ENCODE measurements around the gene EVA1B. TPM values are rescaled to one million over a fixed set of nuclear protein-coding genes. Genes with fewer than 3 reads are reported as not detected.
A peak's percentile ranks its signal among the peaks of the same experiment; 100 is the strongest.

The EVA1B gene
- not detected for polyA plus RNA-seq

DNA sequence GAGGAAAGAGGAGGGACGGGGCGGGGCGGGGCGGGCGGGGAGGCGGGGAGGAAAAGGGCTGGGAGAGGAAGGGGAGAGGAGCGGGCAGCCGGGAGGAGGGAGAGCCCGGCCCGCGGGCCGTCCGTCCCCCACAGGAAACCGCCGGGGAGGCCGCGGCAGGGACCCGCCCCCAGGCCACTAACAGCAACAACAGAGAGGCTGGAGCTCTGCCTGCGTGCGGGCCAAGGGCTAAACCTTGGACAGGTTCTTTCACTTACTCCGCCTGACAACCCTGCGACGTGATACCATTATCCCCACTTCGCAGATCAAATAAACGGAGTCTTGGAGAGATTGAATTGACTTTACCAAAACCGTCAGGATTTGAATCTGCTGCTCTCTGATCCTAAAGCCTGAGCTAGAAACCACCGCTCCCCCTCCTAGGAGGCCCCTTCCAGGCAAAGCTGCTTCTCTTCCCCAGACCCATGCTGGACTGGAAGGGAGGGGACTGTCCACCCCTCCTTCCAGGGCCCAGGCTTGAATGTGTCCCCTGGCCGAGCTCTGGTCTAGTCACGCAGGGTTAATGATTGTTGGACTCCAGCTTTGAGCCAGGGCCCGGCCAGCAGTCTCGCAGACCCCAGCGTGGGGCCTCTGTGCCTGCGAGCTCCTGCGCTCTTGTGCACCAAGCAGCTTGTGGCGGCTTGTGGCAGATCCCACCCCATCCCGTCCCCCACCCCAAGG lies at the start of gene EVA1B:
EVA1B (minus strand) TSS at position 10 of the 717 bp plus-strand sequence. CDS start 608 bp downstream, outside the sequence.
- Mint-ChIP-seq H3K4me1 (peaks cover 11 to 17% (median 12%) of the 10 kb centered on the region in 3 donors), H3K27ac (peak within 1 kb of the TSS in 1 of 3 donors; percentile 69), H3K27me3 (peaks cover 18% of the 10 kb centered on the region), H3K36me3 (no peaks in the 10 kb centered on the region), H3K9me3 (no peaks in the 10 kb centered on the region), H3K4me3 (peak within 1 kb of the TSS; percentile 76 to 90 (median 84))

GRCh38 chr1:36372617-36373016 lies 49.2 kb upstream of the EVA1B start:
- no peaks in the 10 kb centered on the region for H3K9me3 Mint-ChIP-seq
- peak overlapping the region; percentile 53 to 94 (median 88) for H3K27ac Mint-ChIP-seq
- peaks cover 31 to 59% (median 53%) of the 10 kb centered on the region in 3 donors for H3K4me1 Mint-ChIP-seq
- H3K27me3 Mint-ChIP-seq = no peaks in the 10 kb centered on the region
- H3K4me3 Mint-ChIP-seq = peak overlapping the region in 2 of 4 donors; percentile 34 to 58
- H3K36me3 Mint-ChIP-seq = no peaks in the 10 kb centered on the region

DNA sequence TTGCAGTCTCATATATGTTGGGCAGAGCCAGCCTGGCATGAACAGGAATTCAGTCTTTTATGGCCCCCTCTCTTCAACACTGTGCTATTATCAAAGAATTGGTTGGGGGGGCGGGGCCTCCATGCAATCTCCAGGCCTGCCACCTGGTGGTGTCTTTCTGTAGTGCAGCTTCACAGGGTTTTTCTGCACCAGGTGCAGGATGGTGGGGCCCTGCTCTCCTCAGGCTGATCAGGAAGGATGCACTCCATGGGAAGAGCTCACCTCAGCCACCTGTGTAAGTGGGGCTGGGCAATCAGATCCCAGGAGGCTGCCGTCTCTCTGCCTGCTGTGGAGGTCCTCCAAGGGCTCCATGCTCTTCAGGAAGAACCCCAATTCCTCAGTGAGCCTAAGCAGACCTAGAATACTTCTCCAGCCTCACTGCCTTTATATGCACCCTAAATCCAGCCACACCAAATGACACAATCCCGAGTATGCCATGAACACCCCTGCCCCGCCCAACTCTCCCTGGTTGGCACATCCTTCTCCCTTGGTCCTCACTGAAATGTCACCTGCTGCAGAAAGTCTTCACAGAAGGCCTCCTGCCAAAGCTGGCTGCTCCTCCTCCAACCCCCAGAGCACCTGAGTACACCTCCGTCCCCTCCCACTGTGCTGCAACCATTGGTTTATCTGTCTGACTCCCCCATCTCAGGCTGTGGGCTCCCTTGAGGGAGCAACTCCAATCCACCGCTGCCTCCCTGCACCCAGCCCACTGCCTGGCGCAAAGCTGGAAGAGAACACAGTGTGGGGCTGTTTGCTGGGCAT lies 45.8 kb upstream of the EVA1B start:
- Mint-ChIP-seq H3K27ac (peak overlapping the region; percentile 67 to 89 (median 89)), H3K4me1 (peaks cover 34 to 51% (median 41%) of the 10 kb centered on the region in 3 donors), H3K36me3 (peaks cover 2% of the 10 kb centered on the region), H3K27me3 (no peaks in the 10 kb centered on the region), H3K9me3 (no peaks in the 10 kb centered on the region), H3K4me3 (peak overlapping the region in 2 of 4 donors; percentile 54 to 55)

- no peak overlapping the region for H3K27ac Mint-ChIP-seq
- peaks cover 28 to 37% (median 28%) of the 10 kb centered on the region in 3 donors for H3K4me1 Mint-ChIP-seq
Measured at GRCh38 chr1:36367798-36368197, 44.4 kb upstream of the EVA1B start.

GRCh38 chr1:36367066-36367465 lies 43.6 kb upstream of the EVA1B start:
- Mint-ChIP-seq H3K36me3 (peaks cover 5% of the 10 kb centered on the region), H3K27ac (peak overlapping the region in 1 of 3 donors; percentile 43), H3K27me3 (no peaks in the 10 kb centered on the region), H3K4me1 (peaks cover 22 to 32% (median 28%) of the 10 kb centered on the region in 3 donors), H3K9me3 (no peaks in the 10 kb centered on the region), H3K4me3 (no peak overlapping the region)

More at GRCh38 chr1:36367798-36368197, 44.4 kb upstream of the EVA1B start:
- no peaks in the 10 kb centered on the region for H3K9me3 Mint-ChIP-seq
- H3K4me3 Mint-ChIP-seq = no peak overlapping the region
- no peaks in the 10 kb centered on the region for H3K27me3 Mint-ChIP-seq
- peaks cover 5% of the 10 kb centered on the region for H3K36me3 Mint-ChIP-seq

GRCh38 chr1:36366091-36366661 lies 42.7 kb upstream of the EVA1B start:
- no peaks in the 10 kb centered on the region for H3K9me3 Mint-ChIP-seq
- peaks cover 5% of the 10 kb centered on the region for H3K36me3 Mint-ChIP-seq
- H3K4me3 Mint-ChIP-seq = peak overlapping the region in 1 of 4 donors; percentile 39
- H3K27ac Mint-ChIP-seq = peak overlapping the region in 2 of 3 donors; percentile 43 to 67
- H3K4me1 Mint-ChIP-seq = peaks cover 16 to 30% (median 28%) of the 10 kb centered on the region in 3 donors
- H3K27me3 Mint-ChIP-seq = no peaks in the 10 kb centered on the region

DNA sequence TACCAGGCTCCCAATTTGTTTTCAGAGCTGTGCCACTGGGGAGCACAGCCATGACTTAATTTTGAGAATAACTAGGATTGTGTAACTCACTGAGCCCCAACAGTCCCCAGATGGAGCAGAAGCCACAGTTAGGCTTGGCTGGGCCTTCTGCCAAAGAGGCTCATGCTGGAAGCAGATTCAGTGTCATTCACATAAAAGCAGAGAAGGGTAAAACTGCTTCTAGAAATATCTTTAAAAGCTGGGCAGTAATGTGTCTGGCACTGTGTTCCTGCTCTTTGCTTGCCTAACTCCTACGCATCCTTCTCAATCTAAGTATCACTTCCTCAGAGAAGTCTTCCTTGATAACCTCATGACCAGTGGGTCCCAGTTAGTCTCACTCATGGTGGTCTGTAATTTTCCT lies 41.9 kb upstream of the EVA1B start:
- no peak overlapping the region for H3K4me3 Mint-ChIP-seq
- H3K27me3 Mint-ChIP-seq = no peaks in the 10 kb centered on the region
- peak overlapping the region in 2 of 3 donors; percentile 32 to 43 for H3K27ac Mint-ChIP-seq
- H3K4me1 Mint-ChIP-seq = peaks cover 16 to 29% (median 28%) of the 10 kb centered on the region in 3 donors
- peaks cover 5% of the 10 kb centered on the region for H3K36me3 Mint-ChIP-seq
- no peaks in the 10 kb centered on the region for H3K9me3 Mint-ChIP-seq

DNA sequence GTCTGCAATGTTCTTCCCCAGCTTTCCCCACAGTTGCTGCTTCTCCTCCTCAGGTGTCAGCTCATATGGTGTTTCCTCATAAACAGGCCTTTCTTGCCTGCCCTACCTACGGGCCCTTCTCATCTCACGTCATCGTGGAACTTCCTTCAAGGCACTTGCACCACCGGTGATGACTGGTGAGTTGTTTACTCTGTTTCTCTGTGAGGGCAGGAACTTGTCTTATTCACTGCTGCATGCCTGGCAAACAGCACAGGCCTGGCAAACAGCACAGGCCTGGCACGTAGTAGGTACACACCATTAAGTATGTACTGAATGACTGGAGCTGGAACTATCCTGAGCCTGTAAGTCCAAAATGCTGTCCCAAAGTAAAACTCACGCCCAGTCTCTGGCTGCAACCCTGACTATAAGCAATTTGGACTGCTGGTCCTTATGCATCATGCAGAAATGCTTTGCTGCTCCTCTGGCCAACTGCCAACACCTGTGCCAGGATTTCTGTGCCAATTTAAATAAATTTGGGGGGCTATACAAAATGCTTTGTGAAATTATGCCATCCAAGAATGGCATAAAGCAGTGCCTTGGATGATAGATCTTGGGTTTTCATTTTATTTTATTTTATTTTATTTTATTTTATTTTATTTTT lies 36.6 kb upstream of the EVA1B start:
- H3K27me3 Mint-ChIP-seq = no peaks in the 10 kb centered on the region
- H3K9me3 Mint-ChIP-seq = no peaks in the 10 kb centered on the region
- peaks cover 6% of the 10 kb centered on the region for H3K36me3 Mint-ChIP-seq
- peaks cover 3 to 8% (median 7%) of the 10 kb centered on the region in 3 donors for H3K4me1 Mint-ChIP-seq
- H3K27ac Mint-ChIP-seq = peak overlapping the region in 1 of 3 donors; percentile 84
- H3K4me3 Mint-ChIP-seq = peak overlapping the region in 1 of 4 donors; percentile 15

- H3K4me1 Mint-ChIP-seq = peaks cover 3 to 8% (median 7%) of the 10 kb centered on the region in 3 donors
- H3K27ac Mint-ChIP-seq = peak overlapping the region in 2 of 3 donors; percentile 28 to 84
- H3K36me3 Mint-ChIP-seq = peaks cover 6% of the 10 kb centered on the region
- no peaks in the 10 kb centered on the region for H3K27me3 Mint-ChIP-seq
- no peak overlapping the region for H3K4me3 Mint-ChIP-seq
- H3K9me3 Mint-ChIP-seq = no peaks in the 10 kb centered on the region
Measured at GRCh38 chr1:36359383-36359782, 35.9 kb upstream of the EVA1B start.

- Mint-ChIP-seq H3K9me3 (no peaks in the 10 kb centered on the region), H3K4me1 (peaks cover 3 to 8% (median 7%) of the 10 kb centered on the region in 3 donors), H3K27ac (peak overlapping the region in 2 of 3 donors; percentile 31 to 48), H3K27me3 (no peaks in the 10 kb centered on the region), H3K4me3 (no peak overlapping the region), H3K36me3 (peaks cover 6% of the 10 kb centered on the region)
Measured at GRCh38 chr1:36358514-36359084, 35.2 kb upstream of the EVA1B start.

- Mint-ChIP-seq H3K27me3 (no peaks in the 10 kb centered on the region), H3K27ac (no peak overlapping the region), H3K4me3 (no peak overlapping the region), H3K9me3 (no peaks in the 10 kb centered on the region), H3K36me3 (peaks cover 3% of the 10 kb centered on the region), H3K4me1 (peaks cover 6 to 8% (median 7%) of the 10 kb centered on the region in 3 donors)
Measured at GRCh38 chr1:36355811-36356210, 32.4 kb upstream of the EVA1B start.

GRCh38 chr1:36354486-36354885 lies 31.0 kb upstream of the EVA1B start:
- no peak overlapping the region for H3K27ac Mint-ChIP-seq
- H3K27me3 Mint-ChIP-seq = no peaks in the 10 kb centered on the region
- H3K36me3 Mint-ChIP-seq = peaks cover 3% of the 10 kb centered on the region
- H3K4me1 Mint-ChIP-seq = peaks cover 2 to 4% (median 3%) of the 10 kb centered on the region in 3 donors
- H3K4me3 Mint-ChIP-seq = no peak overlapping the region
- no peaks in the 10 kb centered on the region for H3K9me3 Mint-ChIP-seq

DNA sequence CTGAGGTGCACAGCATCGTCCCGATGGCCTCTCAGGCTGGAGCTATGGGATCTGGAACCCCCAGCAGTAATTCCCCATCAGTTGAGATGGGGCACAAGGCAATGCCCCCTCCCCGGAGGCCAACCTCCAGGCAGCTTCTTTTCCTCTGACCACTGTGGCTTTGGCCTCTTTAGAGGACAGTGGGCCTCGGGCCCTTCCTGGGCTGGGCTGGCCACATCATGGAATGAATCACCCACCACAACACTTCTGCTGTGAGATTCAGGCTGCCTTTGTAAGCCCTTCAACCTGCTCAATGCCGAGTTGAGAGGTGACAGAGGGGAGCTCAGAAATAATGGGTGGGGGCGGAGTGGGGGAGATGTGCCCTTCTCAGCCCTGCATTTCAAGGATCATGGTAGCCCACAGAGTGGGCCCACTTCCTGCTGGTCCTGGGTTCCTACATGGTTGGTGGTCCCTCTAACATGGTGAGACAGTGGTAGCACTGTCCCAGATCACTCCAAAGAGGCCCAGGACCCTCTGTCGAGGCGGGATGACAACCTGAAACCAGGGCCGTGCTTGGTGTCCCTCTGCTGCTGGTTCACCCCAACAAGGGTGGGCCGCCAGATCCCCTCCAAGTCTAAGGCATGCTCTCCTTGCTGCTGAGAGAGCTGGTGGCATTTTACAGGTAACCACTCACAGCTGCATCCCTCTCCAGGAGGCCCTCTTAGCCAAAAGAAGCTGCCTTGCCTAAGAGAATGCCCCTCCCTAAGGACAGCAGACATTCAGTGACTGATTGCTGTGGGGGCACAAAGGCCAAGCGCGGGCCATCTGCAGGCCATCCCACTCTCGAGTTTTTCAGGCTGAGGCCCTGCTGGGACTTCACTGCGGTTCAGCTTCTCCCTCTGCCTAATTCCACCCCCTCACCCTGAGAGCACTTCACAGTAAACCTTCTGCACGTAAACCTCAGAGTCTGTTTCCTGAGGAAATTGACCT lies 29.7 kb upstream of the EVA1B start:
- no peaks in the 10 kb centered on the region for H3K9me3 Mint-ChIP-seq
- peaks cover 1% of the 10 kb centered on the region for H3K36me3 Mint-ChIP-seq
- no peak overlapping the region for H3K4me3 Mint-ChIP-seq
- H3K27ac Mint-ChIP-seq = peak overlapping the region in 1 of 3 donors; percentile 90
- no peaks in the 10 kb centered on the region for H3K27me3 Mint-ChIP-seq
- H3K4me1 Mint-ChIP-seq = peaks cover 0 to 3% (median 3%) of the 10 kb centered on the region in 3 donors
